Renal cortical epithelial cell (primary cell): Measurements from ENCODE around the gene ESM1. TPM values are rescaled to one million over a fixed set of nuclear protein-coding genes. Genes with fewer than 3 reads are reported as not detected.

Experiments
- DNase-seq: peaks from one replicate; pipeline ENCODE4 v3.0.0-alpha.2; 2011; ENCODE audit warnings: low read depth
- total RNA-seq: library from RNA; depleted of rRNA; stranded (reverse); fragments of >200 nt; gene quantifications from 2 replicates; pipeline ENCODE4 v1.2.3, GENCODE V29; 2014

The ESM1 gene
- total RNA-seq, 1 donor from 2014 or later = 0.05 TPM

DNA sequence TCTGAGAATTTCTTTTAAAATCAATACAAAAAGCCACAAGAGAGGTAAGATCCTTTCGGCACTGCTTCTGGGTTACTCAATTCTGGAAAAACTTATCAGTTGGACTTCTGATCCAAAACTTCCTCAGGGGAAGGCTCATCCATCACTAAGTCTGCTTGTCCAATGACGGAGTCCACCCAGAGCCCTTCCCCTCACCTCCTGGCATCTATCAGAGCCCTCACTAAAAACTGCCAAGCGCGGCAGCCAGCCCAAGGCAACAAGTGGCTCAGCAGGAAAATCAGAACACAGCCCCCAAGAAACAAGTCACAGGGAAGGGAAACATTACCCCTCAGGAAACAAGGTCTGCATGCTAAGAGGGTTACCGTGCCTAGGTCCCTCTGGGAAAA, 869 bp upstream of the ESM1 start:
- DNase-seq = no peak

GRCh38 chr5:54981928-54982327, 3.5 kb downstream of the ESM1 start:
- DNase-seq = no peak

GRCh38 chr5:54975701-54976100, 9.7 kb downstream of the ESM1 start:
- DNase-seq = no peak

- DNase-seq = no peak
Observed at GRCh38 chr5:54969856-54970828, 15.3 kb downstream of the ESM1 start.

- DNase-seq = no peak
Observed at GRCh38 chr5:54969242-54969641, 16.2 kb downstream of the ESM1 start.

- peak; percentile 11 for DNase-seq
Observed at GRCh38 chr5:54965806-54966205, 19.6 kb downstream of the ESM1 start.

DNA sequence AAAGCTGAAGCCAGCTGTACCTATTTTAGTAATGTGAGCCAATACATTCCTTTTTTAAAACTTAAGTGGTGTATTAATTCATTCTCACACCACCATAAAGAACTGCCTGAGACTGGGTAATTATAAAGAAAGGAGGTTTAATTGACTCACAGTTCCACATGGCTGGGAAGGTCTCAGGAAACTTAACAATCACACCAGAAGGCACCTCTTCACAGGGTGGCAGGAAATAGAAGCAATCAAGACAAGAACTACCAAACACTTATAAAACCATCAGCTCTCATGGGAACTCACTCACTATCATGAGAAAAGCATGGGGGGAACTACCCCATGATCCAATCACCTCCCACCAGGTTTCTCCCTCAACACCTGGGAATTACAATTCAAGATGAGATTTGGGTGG, 21.0 kb downstream of the ESM1 start:
- DNase-seq = no peak

DNA sequence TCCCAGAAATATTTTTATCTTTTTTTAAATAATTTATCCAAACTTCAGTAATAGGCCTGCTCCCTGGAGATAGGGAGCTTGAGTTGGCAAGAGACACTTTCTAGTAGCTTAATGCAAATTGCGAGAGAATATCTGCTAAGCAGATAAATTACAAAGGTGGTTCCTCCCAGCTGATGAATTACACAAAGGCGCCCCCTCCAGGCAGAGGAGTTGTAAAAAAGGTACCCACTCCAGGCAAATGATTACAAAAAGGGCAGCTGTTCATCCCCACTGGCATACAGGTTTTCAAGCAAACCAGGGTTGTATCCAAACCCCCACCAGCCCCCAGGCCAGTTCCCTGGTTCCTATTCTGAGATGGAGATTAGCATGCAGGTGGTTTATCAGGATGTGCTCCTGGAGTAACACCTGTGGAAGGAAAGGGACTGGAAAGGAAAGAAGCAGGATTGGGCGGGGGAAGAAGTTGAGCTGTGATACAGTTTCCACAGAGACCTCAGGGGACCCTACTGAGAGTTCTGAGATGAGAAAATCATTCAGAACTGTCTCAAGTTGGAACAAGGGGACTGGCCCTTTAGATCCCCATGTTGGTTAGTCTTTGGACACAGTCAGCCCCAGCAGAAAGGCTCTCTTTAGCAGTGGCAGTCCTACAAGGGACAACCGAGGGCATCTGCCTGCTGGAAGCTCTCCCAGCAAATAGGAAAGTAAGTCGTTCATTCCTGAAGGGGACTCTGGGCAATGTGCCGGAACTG, 25.5 kb downstream of the ESM1 start:
- DNase-seq = peak; percentile 5

GRCh38 chr5:54956922-54957321, 28.5 kb downstream of the ESM1 start:
- DNase-seq = peak; percentile 6

GRCh38 chr5:54947187-54947586, 38.2 kb downstream of the ESM1 start:
- no peak for DNase-seq

DNA sequence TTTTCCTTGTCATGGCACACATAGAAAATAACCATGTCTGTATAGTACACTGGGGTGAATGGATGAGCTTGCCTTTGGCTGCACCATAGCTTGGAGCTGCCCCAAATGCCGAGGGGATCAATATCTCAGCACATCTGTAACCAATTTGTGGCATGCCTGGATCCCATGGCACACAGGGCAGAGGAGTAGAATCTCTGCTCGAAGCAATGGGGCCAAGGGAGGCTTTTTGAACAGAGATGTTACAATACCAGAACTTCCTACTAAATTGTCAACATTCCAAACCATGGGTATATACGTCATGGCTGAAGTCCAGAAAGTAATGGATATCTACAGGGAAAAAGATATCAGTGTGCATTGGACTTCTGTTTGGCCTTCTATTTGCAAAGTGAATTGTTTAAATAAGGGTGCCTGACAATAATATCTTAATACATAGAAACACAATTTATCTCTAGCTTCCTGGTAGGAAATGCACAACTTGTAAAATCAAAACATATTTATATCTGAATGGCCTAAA, 39.0 kb downstream of the ESM1 start:
- no peak for DNase-seq

DNA sequence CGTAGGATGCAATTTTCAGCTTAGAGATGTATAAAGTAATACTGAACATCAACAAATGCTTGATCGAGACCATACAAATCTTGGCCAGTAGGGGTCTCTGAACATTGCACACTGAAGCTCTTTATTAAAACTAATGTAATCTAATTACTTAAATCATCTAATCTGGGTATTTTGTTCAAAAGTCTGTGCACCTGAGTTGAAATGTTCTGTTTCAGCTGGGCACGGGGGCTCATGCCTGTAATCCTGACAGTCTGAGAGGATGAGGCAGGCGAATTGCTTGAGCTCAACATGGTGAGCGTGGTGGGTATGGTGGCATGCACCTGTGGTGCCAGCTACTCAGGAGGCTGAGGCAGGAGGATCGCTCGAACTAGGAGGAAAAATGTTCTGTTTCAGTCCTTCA, 41.0 kb downstream of the ESM1 start:
- DNase-seq = peak; percentile 38

DNA sequence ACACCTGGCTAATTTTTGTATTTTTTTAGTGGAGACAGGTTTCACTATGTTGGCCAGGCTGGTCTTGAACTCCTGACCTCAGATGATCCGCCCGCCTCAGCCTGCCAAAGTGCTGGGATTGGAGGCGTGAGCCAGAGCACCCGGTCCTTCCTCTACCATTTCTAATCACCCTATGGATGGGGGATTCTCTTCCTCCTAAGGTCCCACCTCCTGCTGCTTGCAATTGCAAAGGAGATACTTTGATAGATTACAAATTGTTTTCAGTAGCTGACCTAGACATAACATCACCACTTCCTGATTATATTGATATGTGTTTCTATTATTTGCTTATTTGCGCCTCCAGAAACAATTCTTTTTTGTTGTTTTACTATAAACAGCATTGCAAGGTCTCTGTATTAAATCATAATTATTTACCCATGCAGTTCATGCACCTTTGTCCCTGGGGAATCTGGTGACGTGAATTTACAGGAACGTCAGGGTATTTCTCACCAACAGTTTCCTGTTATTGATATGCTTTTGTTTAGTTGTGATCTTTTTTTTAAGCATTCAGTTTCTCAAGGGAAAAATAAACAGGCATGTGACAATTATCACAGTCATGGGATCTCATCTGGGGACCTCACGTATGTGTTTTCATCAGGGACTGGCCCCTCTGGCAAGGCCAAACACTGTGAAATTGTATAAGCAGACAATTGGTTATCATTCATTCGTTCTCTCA, 43.2 kb downstream of the ESM1 start:
- no peak for DNase-seq

- DNase-seq = no peak
Observed at GRCh38 chr5:54936201-54936600, 49.2 kb downstream of the ESM1 start.

GRCh38 chr5:54932789-54933188, 52.6 kb downstream of the ESM1 start:
- DNase-seq = no peak

- no peak for DNase-seq
Observed at GRCh38 chr5:54930736-54931135, 54.7 kb downstream of the ESM1 start.

Other genes with a start within 250 kb of the ESM1 start
- not detected in 2 replicates for gene GZMK, start 38.7 kb upstream of the ESM1 start, total RNA-seq
- not detected in 2 replicates for gene GZMA, start 117.1 kb upstream of the ESM1 start, total RNA-seq
- gene GPX8, start 174.6 kb upstream of the ESM1 start, total RNA-seq = 45.0 and 66.2 TPM in 2 replicates
- gene CDC20B, start 187.6 kb upstream of the ESM1 start, total RNA-seq = 0.52 TPM in 1 of 2 replicates, not detected in the other
- gene MCIDAS, start 241.7 kb upstream of the ESM1 start, total RNA-seq = 0.20 TPM in 1 of 2 replicates, not detected in the other
- gene CCNO, start 248.0 kb upstream of the ESM1 start, total RNA-seq = 2.7 and 3.3 TPM in 2 replicates